OCI-LY7 (cell line): ENCODE measurements around the gene SNU13.
"Not testable (repeated sequence)": the region's sequence is repeated elsewhere in the genome, so short reads cannot be mapped to it uniquely, and the experiment has no call there.

Source experiments
- EZH2phosphoT487 ChIP-seq: fragments of 200-600 bp; sonication (generic); IDR thresholded peaks from 2 replicates; pipeline ENCODE4 v1.6.1; 2018; ENCODE audit warnings: low read depth, borderline replicate concordance, mild to moderate bottlenecking, mixed run types, antibody characterized with exemption, low read length, moderate library complexity, mixed read lengths
- TF ChIP-seq, protein P1 (sequence below): fragments of 200-600 bp; sonication (generic); conservative IDR thresholded peaks from 2 replicates; pipeline ENCODE4 v1.5.1; 2014; ENCODE audit warnings: mild to moderate bottlenecking, antibody characterized with exemption, low read length, moderate library complexity, mixed read lengths

DNA sequence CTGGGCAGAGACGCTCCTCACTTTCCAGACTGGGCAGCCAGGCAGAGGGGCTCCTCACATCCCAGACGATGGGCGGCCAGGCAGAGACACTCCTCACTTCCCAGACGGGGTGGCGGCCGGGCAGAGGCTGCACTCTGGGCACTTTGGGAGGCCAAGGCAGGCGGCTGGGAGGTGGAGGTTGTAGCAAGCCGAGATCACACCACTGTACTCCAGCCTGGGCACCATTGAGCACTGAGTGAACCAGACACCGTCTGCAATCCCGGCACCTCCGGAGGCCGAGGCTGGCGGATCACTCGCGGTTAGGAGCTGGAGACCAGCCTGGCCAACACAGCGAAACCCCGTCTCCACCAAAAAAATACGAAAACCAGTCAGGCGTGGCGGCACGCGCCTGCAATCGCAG lies 57.1 kb downstream of the SNU13 start:
- TF ChIP-seq, protein P1, sequence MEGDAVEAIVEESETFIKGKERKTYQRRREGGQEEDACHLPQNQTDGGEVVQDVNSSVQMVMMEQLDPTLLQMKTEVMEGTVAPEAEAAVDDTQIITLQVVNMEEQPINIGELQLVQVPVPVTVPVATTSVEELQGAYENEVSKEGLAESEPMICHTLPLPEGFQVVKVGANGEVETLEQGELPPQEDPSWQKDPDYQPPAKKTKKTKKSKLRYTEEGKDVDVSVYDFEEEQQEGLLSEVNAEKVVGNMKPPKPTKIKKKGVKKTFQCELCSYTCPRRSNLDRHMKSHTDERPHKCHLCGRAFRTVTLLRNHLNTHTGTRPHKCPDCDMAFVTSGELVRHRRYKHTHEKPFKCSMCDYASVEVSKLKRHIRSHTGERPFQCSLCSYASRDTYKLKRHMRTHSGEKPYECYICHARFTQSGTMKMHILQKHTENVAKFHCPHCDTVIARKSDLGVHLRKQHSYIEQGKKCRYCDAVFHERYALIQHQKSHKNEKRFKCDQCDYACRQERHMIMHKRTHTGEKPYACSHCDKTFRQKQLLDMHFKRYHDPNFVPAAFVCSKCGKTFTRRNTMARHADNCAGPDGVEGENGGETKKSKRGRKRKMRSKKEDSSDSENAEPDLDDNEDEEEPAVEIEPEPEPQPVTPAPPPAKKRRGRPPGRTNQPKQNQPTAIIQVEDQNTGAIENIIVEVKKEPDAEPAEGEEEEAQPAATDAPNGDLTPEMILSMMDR = not testable (repeated sequence)
- not testable (repeated sequence) for TF ChIP-seq EZH2phosphoT487
